Spleen (tissue), 11 donors: ENCODE measurements around the gene DNM3. TPM values are rescaled to one million over a fixed set of nuclear protein-coding genes. Genes with fewer than 3 reads are reported as not detected.

Experiments
- DNase-seq: peaks from one replicate; pipeline ENCODE4 v3.0.0-alpha.2; 2020
- H3K27ac ChIP-seq, 8 donors: fragments of 200-600 bp; sonication (generic) in 7 of 8; 1 replicate in 4 of 8; 2 replicates in 4 of 8; pipeline versions ENCODE4 v1.5.0 to v1.8.0; 2016 to 2021; ENCODE audit warnings: inconsistent platforms in 4 of 8, mild to moderate bottlenecking in 4 of 8, moderate library complexity in 1 of 8
- H3K27me3 ChIP-seq, 7 donors: fragments of 200-600 bp; sonication (generic) in 6 of 7; replicated peaks in 1 of 7; 1 replicate in 4 of 7; 2 replicates in 3 of 7; pipeline versions ENCODE4 v1.5.0 to v1.8.0; 2016 to 2021; ENCODE audit warnings: inconsistent platforms in 3 of 7, mild to moderate bottlenecking in 1 of 7
- H3K36me3 ChIP-seq, 6 donors: fragments of 200-600 bp; sonication (generic) in 5 of 6; 1 replicate in 4 of 6; 2 replicates in 2 of 6; pipeline versions ENCODE4 v1.5.0 to v1.8.0; 2016 to 2021; ENCODE audit warnings: inconsistent platforms in 2 of 6
- H3K4me1 ChIP-seq, 6 donors: fragments of 200-600 bp; sonication (generic) in 5 of 6; 1 replicate in 3 of 6; 2 replicates in 3 of 6; pipeline versions ENCODE4 v1.5.0 to v1.8.0; 2016 to 2021; ENCODE audit warnings: inconsistent platforms in 3 of 6
- H3K4me3 ChIP-seq, 8 donors: fragments of 200-600 bp; sonication (generic) in 7 of 8; 1 replicate in 4 of 8; 2 replicates in 4 of 8; pipeline versions ENCODE4 v1.5.0 to v1.8.0; 2016 to 2021; ENCODE audit warnings: inconsistent platforms in 4 of 8, mild to moderate bottlenecking in 4 of 8, moderate library complexity in 2 of 8
- H3K9me3 ChIP-seq, 8 donors: fragments of 200-600 bp; sonication (generic) in 7 of 8; 1 replicate in 4 of 8; 2 replicates in 4 of 8; pipeline versions ENCODE4 v1.5.0 to v1.8.0; 2016 to 2021; ENCODE audit warnings: inconsistent platforms in 4 of 8
- POLR2A ChIP-seq, 3 donors: fragments of 450-650 bp; IDR thresholded peaks; one replicate each; pipeline ENCODE4 v1.5.1; 2017; ENCODE audit warnings: antibody characterized with exemption in 3 of 3, mild to moderate bottlenecking in 1 of 3
- POLR2AphosphoS5 ChIP-seq, 3 donors: sonication (generic); formaldehyde crosslinking; IDR thresholded peaks; one replicate each; pipeline ENCODE4 v1.5.1; 2017; ENCODE audit warnings: antibody characterized with exemption in 3 of 3
- WGBS, 5 donors: extraction: QIAGEN DNeasy Blood & Tissue Kit in 3 of 5; methylation state at CpG; one replicate each; pipeline versions ENCODE4 v1.1.5 to v1.1.7; 2013 to 2018; 5-methylcytosine and 5-hydroxymethylcytosine counted together
- intact Hi-C: fragments of 100-400 bp; cut with DNase I; formaldehyde crosslinking; loops from one replicate; pipeline ENCODE4 v1.15.0; 2023; ENCODE audit warnings: low total_unique reads
- polyA plus RNA-seq, 3 donors: library from polyadenylated mRNA; stranded (reverse); fragments of 200-250 nt; gene quantifications; one replicate each; pipeline ENCODE4 v1.2.1, GENCODE V29; 2013
- total RNA-seq, 7 donors: library from RNA; depleted of rRNA in 3 of 7; stranded (reverse); fragments of >200 nt in 3 of 7; fragmentation: NEBNext Ultra II Directional in 4 of 7; extraction: Animal tissue kit (Norgen Biotek cat#: 25700) in 4 of 7; gene quantifications; one replicate each; pipeline versions ENCODE4 v1.1.0 to v1.2.1, GENCODE V29; 2016 to 2021
- TF ChIP-seq, protein P1 (sequence below), 11 experiments: fragments of 200-600 bp in 7 of 11; fragments of 450-650 bp in 4 of 11; sonication (generic) in 4 of 11; IDR thresholded peaks in 8 of 11; conservative IDR thresholded peaks in 3 of 11; 1 replicate in 7 of 11; 2 replicates in 4 of 11; pipeline versions ENCODE4 v1.4.0 to v1.8.0; 2016 to 2021; ENCODE audit warnings: antibody characterized with exemption in 11 of 11, inconsistent platforms in 4 of 11, mild to moderate bottlenecking in 1 of 11
- donor health status: healthy with polysubstance abuse.
- donor health status: DM: no; HTN: no; CAD: no; lungs with moderate emphysema.
- donor health status: DM: no; HTN: no; CAD: no.
- donor health status: Bipolar disorder and iron deficiency.
- donor health status: healthy.
- donor health status: DM: no; HTN: no; CAD: no.
- donor health status: DM: yes; HTN: yes; CAD: no.

The DNM3 gene
- total and polyA plus RNA-seq, 10 donors = 0.61 to 10.2 (median 4.9) TPM

DNA sequence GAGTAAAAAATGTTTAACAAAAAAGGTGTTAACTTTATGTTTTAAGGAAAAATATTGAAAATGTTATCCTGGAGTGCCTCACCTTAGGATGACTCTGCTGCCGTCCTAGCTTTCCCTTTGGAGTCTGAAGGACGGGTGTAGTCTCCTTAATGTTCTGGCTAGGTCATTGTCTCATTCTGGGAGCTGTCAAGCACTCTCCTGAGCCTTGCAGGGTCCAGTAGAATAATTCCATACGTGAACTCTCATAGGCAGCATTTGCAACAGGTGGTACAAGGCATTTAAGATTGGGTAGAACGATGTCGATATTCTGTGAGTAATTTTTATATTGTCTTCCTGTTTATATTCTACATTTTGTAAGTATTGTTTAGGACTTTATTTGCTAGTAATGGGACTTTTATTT is 295.6 kb downstream of the DNM3 start:
- TF ChIP-seq POLR2AphosphoS5 (IDR thresholded peaks at IDR 0.05) = no peak
- TF ChIP-seq, protein P1, sequence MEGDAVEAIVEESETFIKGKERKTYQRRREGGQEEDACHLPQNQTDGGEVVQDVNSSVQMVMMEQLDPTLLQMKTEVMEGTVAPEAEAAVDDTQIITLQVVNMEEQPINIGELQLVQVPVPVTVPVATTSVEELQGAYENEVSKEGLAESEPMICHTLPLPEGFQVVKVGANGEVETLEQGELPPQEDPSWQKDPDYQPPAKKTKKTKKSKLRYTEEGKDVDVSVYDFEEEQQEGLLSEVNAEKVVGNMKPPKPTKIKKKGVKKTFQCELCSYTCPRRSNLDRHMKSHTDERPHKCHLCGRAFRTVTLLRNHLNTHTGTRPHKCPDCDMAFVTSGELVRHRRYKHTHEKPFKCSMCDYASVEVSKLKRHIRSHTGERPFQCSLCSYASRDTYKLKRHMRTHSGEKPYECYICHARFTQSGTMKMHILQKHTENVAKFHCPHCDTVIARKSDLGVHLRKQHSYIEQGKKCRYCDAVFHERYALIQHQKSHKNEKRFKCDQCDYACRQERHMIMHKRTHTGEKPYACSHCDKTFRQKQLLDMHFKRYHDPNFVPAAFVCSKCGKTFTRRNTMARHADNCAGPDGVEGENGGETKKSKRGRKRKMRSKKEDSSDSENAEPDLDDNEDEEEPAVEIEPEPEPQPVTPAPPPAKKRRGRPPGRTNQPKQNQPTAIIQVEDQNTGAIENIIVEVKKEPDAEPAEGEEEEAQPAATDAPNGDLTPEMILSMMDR (IDR thresholded peaks at IDR 0.05 in 8 of 11, conservative IDR thresholded peaks at IDR 0.05 in 3 of 11) = no peak
- TF ChIP-seq POLR2A (IDR thresholded peaks at IDR 0.05) = no peak
- intact Hi-C loops = no loop called here
- no peak overlapping the region for H3K4me3 ChIP-seq
- no peak for DNase-seq
- no peaks in the 10 kb centered on the region for H3K36me3 ChIP-seq
- H3K27ac ChIP-seq = peak overlapping the region in 6 of 8 donors; percentile 27 to 94 (median 52)
- 66 to 80% (median 72%) methylated on average over 5 of the region's 5 CpGs for WGBS, 5 donors
- no peaks in the 10 kb centered on the region for H3K27me3 ChIP-seq
- no peaks in the 10 kb centered on the region for H3K9me3 ChIP-seq
- peaks cover 0 to 25% (median 2%) of the 10 kb centered on the region in 6 donors for H3K4me1 ChIP-seq

- no peaks in the 10 kb centered on the region for H3K27me3 ChIP-seq
- peak overlapping the region in 6 of 8 donors; percentile 23 to 94 (median 70) for H3K27ac ChIP-seq
- peaks cover 0 to 25% (median 2%) of the 10 kb centered on the region in 6 donors for H3K4me1 ChIP-seq
- H3K36me3 ChIP-seq = no peaks in the 10 kb centered on the region
- TF ChIP-seq POLR2A (IDR thresholded peaks at IDR 0.05) = no peak
- no peak for TF ChIP-seq POLR2AphosphoS5 (IDR thresholded peaks at IDR 0.05)
- TF ChIP-seq, protein P1 (IDR thresholded peaks at IDR 0.05 in 8 of 11, conservative IDR thresholded peaks at IDR 0.05 in 3 of 11) = no peak
- intact Hi-C loops = no loop called here
- H3K9me3 ChIP-seq = no peaks in the 10 kb centered on the region
- no peak overlapping the region for H3K4me3 ChIP-seq
- DNase-seq = no peak
- WGBS, 5 donors = 93 to 96% (median 96%) methylated on average over 3 of the region's 3 CpGs
These were observed 296.6 kb downstream of the DNM3 start for GRCh38 chr1:172137703-172138454.

GRCh38 chr1:172138634-172139033 is 297.3 kb downstream of the DNM3 start:
- H3K4me3 ChIP-seq = no peak overlapping the region
- TF ChIP-seq POLR2AphosphoS5 (IDR thresholded peaks at IDR 0.05) (no peak), POLR2A (IDR thresholded peaks at IDR 0.05) (no peak)
- TF ChIP-seq, protein P1 (IDR thresholded peaks at IDR 0.05 in 8 of 11, conservative IDR thresholded peaks at IDR 0.05 in 3 of 11) = no peak
- intact Hi-C loops = no loop called here
- 88 to 96% (median 90%) methylated on average over 2 of the region's 2 CpGs for WGBS, 5 donors
- peak overlapping the region in 7 of 8 donors; percentile 11 to 94 (median 86) for H3K27ac ChIP-seq
- H3K36me3 ChIP-seq = no peaks in the 10 kb centered on the region
- H3K27me3 ChIP-seq = no peaks in the 10 kb centered on the region
- H3K4me1 ChIP-seq = peaks cover 0 to 25% (median 2%) of the 10 kb centered on the region in 6 donors
- DNase-seq = no peak
- H3K9me3 ChIP-seq = no peaks in the 10 kb centered on the region

DNA sequence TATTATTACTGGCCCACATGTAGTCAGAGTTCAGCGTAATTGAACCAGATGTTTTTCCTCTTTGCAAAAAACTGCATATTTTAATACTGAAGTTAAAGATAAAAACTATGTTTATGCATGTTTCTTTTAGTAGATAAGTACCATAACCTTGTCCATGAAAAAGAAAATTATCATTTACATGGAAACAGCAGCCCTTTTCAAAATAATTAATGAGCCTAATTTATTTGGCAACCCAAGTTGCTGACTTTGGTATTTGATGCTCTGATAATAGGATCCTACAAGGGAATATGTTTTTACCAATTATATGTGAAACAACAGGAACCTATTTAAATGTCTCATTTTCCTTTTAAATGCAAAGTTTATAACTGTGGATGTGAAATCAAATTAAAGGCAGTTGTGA is 297.9 kb downstream of the DNM3 start:
- no peaks in the 10 kb centered on the region for H3K27me3 ChIP-seq
- H3K4me1 ChIP-seq = peaks cover 0 to 25% (median 2%) of the 10 kb centered on the region in 6 donors
- TF ChIP-seq POLR2A (IDR thresholded peaks at IDR 0.05) (no peak), POLR2AphosphoS5 (IDR thresholded peaks at IDR 0.05) (no peak)
- TF ChIP-seq, protein P1 (IDR thresholded peaks at IDR 0.05 in 8 of 11, conservative IDR thresholded peaks at IDR 0.05 in 3 of 11) = no peak
- no peak for DNase-seq
- 61 to 75% (median 65%) methylated on average over 1 of the region's 1 CpG for WGBS, 5 donors
- intact Hi-C loops = no loop called here
- peak overlapping the region in 7 of 8 donors; percentile 11 to 94 (median 86) for H3K27ac ChIP-seq
- no peaks in the 10 kb centered on the region for H3K9me3 ChIP-seq
- H3K36me3 ChIP-seq = no peaks in the 10 kb centered on the region
- H3K4me3 ChIP-seq = peak overlapping the region in 2 of 8 donors; percentile 52 to 67
